ENCODE measurements around the gene MAP3K5. TPM values are rescaled to one million over a fixed set of nuclear protein-coding genes. Genes with fewer than 3 reads are reported as not detected.

Gene MAP3K5
- total and polyA plus RNA-seq, 2 donors (not counting 3 experiments of a cell fraction or from before 2014, with no cell fraction given): 1.5 to 7.0 TPM

GRCh38 chr6:136720045-136720770, 72.1 kb downstream of the MAP3K5 start:
- no peaks in the 10 kb centered on the region for H3K9me3 ChIP-seq (replicated peaks; ENCODE audit: control insufficient read depth, insufficient read depth, low read length)
- intact Hi-C loops (cut with micrococcal nuclease): no loop called here

More at GRCh38 chr6:136720045-136720770, 72.1 kb downstream of the MAP3K5 start:
- Histone ChIP-seq H3K9me1 (replicated peaks; ENCODE audit: control insufficient read depth, extremely low read depth, insufficient read depth, low read length) (no peaks in the 10 kb centered on the region), H4K20me1 (replicated peaks; ENCODE audit: control insufficient read depth, extremely low read depth, insufficient read depth, low read length) (no peaks in the 10 kb centered on the region), H3K9ac (replicated peaks; ENCODE audit: extremely low read depth, insufficient read depth, low read length) (no peak overlapping the region), H3K4me2 (ENCODE audit: insufficient read depth, low read length) (no peak overlapping the region), H3K36me3 (ENCODE audit: control insufficient read depth in 2 of 2, extremely low read depth in 1 of 2, insufficient read depth in 2 of 2, low read length in 2 of 2) (no peaks in the 10 kb centered on the region), H3K79me2 (ENCODE audit: control insufficient read depth, insufficient read depth, low read length) (no peaks in the 10 kb centered on the region), H2AFZ (ENCODE audit: low read depth, low read length) (no peak overlapping the region), H3K4me1 (ENCODE audit: control insufficient read depth, extremely low read depth, insufficient read depth, low read length) (peaks cover 28% of the 10 kb centered on the region), H3K4me3 (replicated peaks in 1 of 3; ENCODE audit: insufficient read depth in 1 of 3, low read depth in 1 of 3, low read length in 3 of 3) (no peak overlapping the region), H3K27ac (ENCODE audit: insufficient read depth, low read depth, low read length) (no peak overlapping the region), H3K27me3 (ENCODE audit: control insufficient read depth in 2 of 2, insufficient read depth in 2 of 2, low read length in 2 of 2) (no peaks in the 10 kb centered on the region)
- dilution Hi-C loops (cut with MboI; ENCODE audit: extremely low pct_ligation_motif_present, low sequenced_read_pairs): no loop called here
- TF ChIP-seq CTCF (IDR thresholded peaks at IDR 0.05; ENCODE audit: extremely low read depth in 1 of 2, insufficient read depth in 1 of 2, low read depth in 1 of 2, low read length in 2 of 2): no peak
- no peak for TF ChIP-seq JUN (IDR thresholded peaks at IDR 0.05; ENCODE audit: borderline replicate concordance, insufficient read depth, insufficient read length, low read depth)
- no peak for TF ChIP-seq FOS (IDR thresholded peaks at IDR 0.05; ENCODE audit: borderline replicate concordance, insufficient read depth, low read length)
- no peak for TF ChIP-seq EZH2 (IDR thresholded peaks at IDR 0.05; ENCODE audit: borderline replicate concordance, low read depth, low read length, severe bottlenecking)
- no peak for TF ChIP-seq GATA2 (IDR thresholded peaks at IDR 0.05; ENCODE audit: insufficient read depth, insufficient read length, low read depth, low read length)
- no peak for TF ChIP-seq MYC (IDR thresholded peaks at IDR 0.05; ENCODE audit: low read depth, low read length)
- TF ChIP-seq MAX (IDR thresholded peaks at IDR 0.05; ENCODE audit: insufficient read depth, insufficient read length): no peak
- TF ChIP-seq POLR2A (IDR thresholded peaks at IDR 0.05; ENCODE audit: low read depth, low read length): no peak
- no peak for TF ChIP-seq POLR2AphosphoS5 (IDR thresholded peaks at IDR 0.05; ENCODE audit: insufficient read depth, low read depth, low read length)
- DNase-seq (ENCODE audit: low read depth, low spot score) (no peak), FAIRE-seq (no peak)
- ChIA-PET POLR2A (no interaction called here), CTCF (interaction anchor here (1.6 to 5.0 kb wide), 4 partner anchors 17 to 75 kb away, joined by 3 to 62 read pairs (median 20); partner anchors contain the start of gene MAP3K5)
- no TSS peak for BruUV-seq (replicated peaks)

Data from endothelial cell of umbilical vein (primary cell).